PC-9 (cell line): Measurements from ENCODE around the gene EEPD1.

Experiments
- EZH2 ChIP-seq: fragments of 200-600 bp; sonication (generic); IDR thresholded peaks from 2 replicates; pipeline ENCODE4 v1.8.0; 2017; ENCODE audit warnings: antibody characterized with exemption, low read depth
- TF ChIP-seq, protein P1 (sequence below): fragments of 200-600 bp; sonication (generic); conservative IDR thresholded peaks from 2 replicates; pipeline ENCODE4 v1.6.1; 2017; ENCODE audit warnings: mixed run types, antibody characterized with exemption, mild to moderate bottlenecking, moderate library complexity

DNA sequence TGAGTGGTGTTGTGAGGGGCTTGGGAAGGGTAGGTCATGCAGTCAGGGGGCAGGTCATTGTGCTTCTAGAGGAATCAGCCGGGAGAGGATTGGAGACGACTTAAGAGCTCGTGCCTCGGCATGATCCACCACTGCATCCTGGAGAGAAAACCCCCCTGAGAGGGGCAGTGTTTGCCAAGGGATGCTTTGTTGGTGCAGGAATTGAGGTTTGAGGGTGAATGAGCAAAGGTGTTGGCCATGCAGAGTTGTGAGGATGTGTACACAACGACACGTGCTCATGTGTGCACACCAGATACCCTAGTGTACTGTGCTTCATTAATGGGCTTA lies 151.0 kb downstream of the EEPD1 start:
- TF ChIP-seq, protein P1, sequence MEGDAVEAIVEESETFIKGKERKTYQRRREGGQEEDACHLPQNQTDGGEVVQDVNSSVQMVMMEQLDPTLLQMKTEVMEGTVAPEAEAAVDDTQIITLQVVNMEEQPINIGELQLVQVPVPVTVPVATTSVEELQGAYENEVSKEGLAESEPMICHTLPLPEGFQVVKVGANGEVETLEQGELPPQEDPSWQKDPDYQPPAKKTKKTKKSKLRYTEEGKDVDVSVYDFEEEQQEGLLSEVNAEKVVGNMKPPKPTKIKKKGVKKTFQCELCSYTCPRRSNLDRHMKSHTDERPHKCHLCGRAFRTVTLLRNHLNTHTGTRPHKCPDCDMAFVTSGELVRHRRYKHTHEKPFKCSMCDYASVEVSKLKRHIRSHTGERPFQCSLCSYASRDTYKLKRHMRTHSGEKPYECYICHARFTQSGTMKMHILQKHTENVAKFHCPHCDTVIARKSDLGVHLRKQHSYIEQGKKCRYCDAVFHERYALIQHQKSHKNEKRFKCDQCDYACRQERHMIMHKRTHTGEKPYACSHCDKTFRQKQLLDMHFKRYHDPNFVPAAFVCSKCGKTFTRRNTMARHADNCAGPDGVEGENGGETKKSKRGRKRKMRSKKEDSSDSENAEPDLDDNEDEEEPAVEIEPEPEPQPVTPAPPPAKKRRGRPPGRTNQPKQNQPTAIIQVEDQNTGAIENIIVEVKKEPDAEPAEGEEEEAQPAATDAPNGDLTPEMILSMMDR: no peak
- TF ChIP-seq EZH2: no peak
